Mesenchymal stem cell (in vitro differentiated cells and primary cell): Measurements from ENCODE around the gene TMEM179.
"Not testable (repeated sequence)": the region's sequence is repeated elsewhere in the genome, so short reads cannot be mapped to it uniquely, and the experiment has no call there.

Experiments
- DNase-seq: peaks from one replicate; pipeline ENCODE4 v3.0.0-alpha.2; 2013
- H2AFZ ChIP-seq: one replicate; pipeline ENCODE4 v1.6.1; 2013; ENCODE audit warnings: low read depth, mild to moderate bottlenecking, control low read depth, inconsistent platforms, low read length, moderate library complexity
- H2AK5ac ChIP-seq: 2 replicates; pipeline ENCODE4 v1.6.1; 2013; ENCODE audit warnings: low read length, moderate library complexity, mild to moderate bottlenecking, inconsistent platforms; ENCODE audit not compliant: severe bottlenecking
- H2BK120ac ChIP-seq: one replicate; pipeline ENCODE4 v1.6.1; 2013; ENCODE audit warnings: low read depth, mild to moderate bottlenecking, inconsistent platforms, low read length, moderate library complexity
- H2BK12ac ChIP-seq, 2 experiments: one replicate each; pipeline ENCODE4 v1.6.1; 2013; ENCODE audit warnings: inconsistent platforms in 2 of 2, low read length in 2 of 2, mild to moderate bottlenecking in 2 of 2, moderate library complexity in 2 of 2, control low read depth in 1 of 2
- H2BK15ac ChIP-seq: one replicate; pipeline ENCODE4 v1.6.1; 2013; ENCODE audit warnings: mild to moderate bottlenecking, low read depth, inconsistent platforms; ENCODE audit not compliant: poor library complexity, severe bottlenecking
- H2BK5ac ChIP-seq: 2 replicates; pipeline ENCODE4 v1.6.1; 2013; ENCODE audit warnings: low read depth, mild to moderate bottlenecking, low read length, control low read depth, inconsistent platforms; ENCODE audit not compliant: poor library complexity, severe bottlenecking
- H3K14ac ChIP-seq, 2 experiments: one replicate each; pipeline ENCODE4 v1.6.1; 2013; ENCODE audit warnings: inconsistent platforms in 2 of 2, low read length in 2 of 2, control low read depth in 1 of 2, mild to moderate bottlenecking in 1 of 2, moderate library complexity in 1 of 2
- H3K18ac ChIP-seq, 2 experiments: one replicate each; pipeline ENCODE4 v1.6.1; 2013; ENCODE audit warnings: inconsistent platforms in 2 of 2, low read length in 2 of 2, control low read depth in 1 of 2, low read depth in 1 of 2, mild to moderate bottlenecking in 1 of 2
- H3K23ac ChIP-seq, 2 experiments: one replicate each; pipeline ENCODE4 v1.6.1; 2013; ENCODE audit warnings: inconsistent platforms in 2 of 2, low read length in 2 of 2, mild to moderate bottlenecking in 2 of 2, moderate library complexity in 2 of 2, control low read depth in 1 of 2
- H3K27ac ChIP-seq: 2 replicates; pipeline ENCODE4 v1.5.1; 2013; ENCODE audit warnings: mild to moderate bottlenecking, moderate library complexity, low read length, control low read depth, inconsistent platforms; ENCODE audit not compliant: poor library complexity, severe bottlenecking
- H3K27me3 ChIP-seq, 2 experiments: 2 replicates each; pipeline versions ENCODE4 v1.6.1 to v1.7.0; 2013; ENCODE audit warnings: low read length in 2 of 2, mild to moderate bottlenecking in 2 of 2, moderate library complexity in 2 of 2, control low read depth in 1 of 2, inconsistent platforms in 1 of 2; ENCODE audit not compliant: control insufficient read depth in 1 of 2, insufficient read depth in 1 of 2
- H3K36me3 ChIP-seq, 2 experiments: 2 replicates each; pipeline versions ENCODE4 v1.6.1 to v1.7.0; 2013; ENCODE audit warnings: low read length in 2 of 2, control low read depth in 1 of 2, inconsistent platforms in 1 of 2, low read depth in 1 of 2, mild to moderate bottlenecking in 1 of 2; ENCODE audit not compliant: insufficient read depth in 2 of 2, control insufficient read depth in 1 of 2
- H3K4ac ChIP-seq, 2 experiments: one replicate each; pipeline ENCODE4 v1.6.1; 2013; ENCODE audit warnings: inconsistent platforms in 2 of 2, low read length in 2 of 2, mild to moderate bottlenecking in 2 of 2, moderate library complexity in 2 of 2, control low read depth in 1 of 2, low read depth in 1 of 2
- H3K4me1 ChIP-seq: 2 replicates; pipeline ENCODE4 v1.6.1; 2013; ENCODE audit warnings: low read depth, low read length, control low read depth; ENCODE audit not compliant: control insufficient read depth, insufficient read depth
- H3K4me2 ChIP-seq: 2 replicates; pipeline ENCODE4 v1.6.1; 2013; ENCODE audit warnings: low read length, mild to moderate bottlenecking, inconsistent platforms; ENCODE audit not compliant: poor library complexity, severe bottlenecking
- H3K4me3 ChIP-seq, 2 experiments: 2 replicates each; pipeline versions ENCODE4 v1.5.1 to v1.7.0; 2013; ENCODE audit warnings: low read length in 2 of 2, mild to moderate bottlenecking in 2 of 2, control low read depth in 1 of 2, low read depth in 1 of 2; ENCODE audit not compliant: insufficient read depth in 1 of 2
- H3K79me1 ChIP-seq: replicated peaks from 2 replicates; pipeline ENCODE4 v1.6.1; 2013; ENCODE audit warnings: mild to moderate bottlenecking, control low read depth, low read length, inconsistent platforms; ENCODE audit not compliant: poor library complexity, severe bottlenecking
- H3K9ac ChIP-seq: 2 replicates; pipeline ENCODE4 v1.7.0; 2013; ENCODE audit warnings: mild to moderate bottlenecking, low read length, moderate library complexity
- H3K9me3 ChIP-seq: 2 replicates; pipeline ENCODE4 v1.7.0; 2013; ENCODE audit warnings: mild to moderate bottlenecking, low read length; ENCODE audit not compliant: control insufficient read depth
- H4K8ac ChIP-seq: one replicate; pipeline ENCODE4 v1.6.1; 2013; ENCODE audit warnings: inconsistent platforms, mild to moderate bottlenecking, low read length, moderate library complexity
- H4K91ac ChIP-seq: one replicate; pipeline ENCODE4 v1.6.1; 2013; ENCODE audit warnings: mild to moderate bottlenecking, low read length, inconsistent platforms
- WGBS: methylation state at CpG from one replicate; pipeline ENCODE4 v1.1.7; 2013; ENCODE audit warnings: mixed read lengths; 5-methylcytosine and 5-hydroxymethylcytosine counted together

Gene TMEM179

DNA sequence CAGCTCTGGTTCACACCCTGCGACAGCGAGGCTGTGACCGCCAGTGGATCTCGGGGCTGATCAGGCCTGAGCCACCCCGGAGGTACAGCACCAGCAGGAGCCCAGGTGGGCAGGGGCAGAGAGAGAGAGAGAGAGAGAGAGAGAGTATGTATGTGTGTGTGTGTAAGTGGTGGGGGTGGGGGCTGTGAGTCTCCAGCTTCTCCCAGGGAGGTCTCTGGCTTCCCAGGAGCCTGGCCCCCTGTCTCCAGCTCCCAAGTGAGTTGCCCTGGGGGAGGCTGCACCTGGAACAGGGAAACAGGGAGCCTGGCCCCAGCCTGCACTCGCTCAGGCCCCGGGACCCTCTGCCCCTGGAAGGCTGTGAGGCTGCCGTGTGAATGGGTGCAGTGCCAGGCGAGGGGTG is 23.1 kb downstream of the TMEM179 start:
- Histone ChIP-seq H3K27me3 (peaks cover 15 to 88% of the 10 kb centered on the region in 2 experiments), H3K27ac (no peak overlapping the region), H3K79me1 (no peaks in the 10 kb centered on the region), H3K4me3 (no peak overlapping the region), H2BK5ac (no peak overlapping the region), H3K23ac (no peak overlapping the region), H3K14ac (no peak overlapping the region), H3K9me3 (no peaks in the 10 kb centered on the region), H3K4me1 (no peaks in the 10 kb centered on the region), H2BK15ac (no peak overlapping the region), H2BK12ac (no peak overlapping the region), H3K4me2 (no peak overlapping the region), H4K8ac (no peak overlapping the region), H2AFZ (no peak overlapping the region), H2BK120ac (no peak overlapping the region), H3K18ac (no peak overlapping the region), H4K91ac (no peak overlapping the region), H3K9ac (no peak overlapping the region), H3K36me3 (no peaks in the 10 kb centered on the region), H2AK5ac (no peak overlapping the region), H3K4ac (no peak overlapping the region)
- WGBS = 73% methylated on average over 9 of the region's 9 CpGs
- no peak for DNase-seq

- H3K36me3 ChIP-seq = no peaks in the 10 kb centered on the region
- H2BK120ac ChIP-seq = no peak overlapping the region
- H2BK15ac ChIP-seq = no peak overlapping the region
- H3K14ac ChIP-seq = no peak overlapping the region
- 84% methylated on average over 9 of the region's 9 CpGs for WGBS
- no peak overlapping the region for H3K27ac ChIP-seq
- H3K27me3 ChIP-seq = peaks cover 17 to 93% of the 10 kb centered on the region in 2 experiments
- H2AK5ac ChIP-seq = no peak overlapping the region
- no peak overlapping the region for H3K18ac ChIP-seq
- no peak overlapping the region for H4K8ac ChIP-seq
- no peak overlapping the region for H2BK12ac ChIP-seq
- no peak overlapping the region for H2BK5ac ChIP-seq
- H3K4me3 ChIP-seq = no peak overlapping the region
- no peaks in the 10 kb centered on the region for H3K9me3 ChIP-seq
- H3K4me2 ChIP-seq = no peak overlapping the region
- H4K91ac ChIP-seq = no peak overlapping the region
- H3K79me1 ChIP-seq = no peaks in the 10 kb centered on the region
- no peak overlapping the region for H3K23ac ChIP-seq
- no peak overlapping the region for H3K9ac ChIP-seq
- no peak for DNase-seq
- no peak overlapping the region for H3K4ac ChIP-seq
- no peaks in the 10 kb centered on the region for H3K4me1 ChIP-seq
- H2AFZ ChIP-seq = no peak overlapping the region
These were observed 23.6 kb downstream of the TMEM179 start for GRCh38 chr14:104580961-104581360.

GRCh38 chr14:104579939-104580338 is 24.6 kb downstream of the TMEM179 start:
- not testable (repeated sequence) for H2BK120ac ChIP-seq, H3K9me3 ChIP-seq, H3K4me3 ChIP-seq, H3K9ac ChIP-seq, H3K36me3 ChIP-seq, H3K18ac ChIP-seq, H2AFZ ChIP-seq, H3K23ac ChIP-seq, H2AK5ac ChIP-seq, H4K8ac ChIP-seq, H3K4me1 ChIP-seq, H3K14ac ChIP-seq, H3K27ac ChIP-seq, H2BK15ac ChIP-seq, H3K4me2 ChIP-seq, H2BK12ac ChIP-seq, H3K4ac ChIP-seq, DNase-seq, H2BK5ac ChIP-seq, H3K79me1 ChIP-seq, H4K91ac ChIP-seq
- WGBS = 83% methylated on average over 6 of the region's 6 CpGs
- peaks cover 13 to 84% of the 10 kb centered on the region in 2 experiments for H3K27me3 ChIP-seq

DNA sequence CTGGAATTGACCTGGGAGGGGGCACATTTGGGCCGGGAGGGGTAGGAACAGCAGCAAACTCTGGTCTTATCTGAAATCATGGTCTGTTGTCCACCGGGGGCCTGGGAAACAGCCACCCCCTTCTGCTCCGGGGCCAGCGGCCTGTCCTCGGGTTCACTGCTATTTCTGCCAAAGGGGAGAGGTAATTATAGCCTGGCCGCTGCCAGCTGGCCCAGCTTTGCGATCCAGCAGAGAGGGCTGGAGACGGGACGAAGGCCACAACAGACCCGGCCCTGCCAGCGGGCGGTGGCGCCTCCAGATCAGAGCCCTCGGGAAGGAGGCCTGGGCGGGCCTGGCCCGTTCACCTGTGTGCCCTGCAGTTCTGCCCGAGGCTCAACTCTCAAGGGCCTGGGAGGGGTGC is 25.1 kb downstream of the TMEM179 start, which contains the start of gene C14orf180:
TSS of gene C14orf180 (plus strand) at position 258 of the 400 bp plus-strand sequence. CDS start 6,667 bp downstream, outside the sequence.
- Histone ChIP-seq H3K79me1 (no peaks in the 10 kb centered on the region), H3K4me2 (no peak within 1 kb of the TSS), H3K18ac (no peak within 1 kb of the TSS), H3K23ac (no peak within 1 kb of the TSS), H2AFZ (no peak within 1 kb of the TSS), H2BK5ac (no peak within 1 kb of the TSS), H3K36me3 (no peaks in the 10 kb centered on the region), H3K4me3 (no peak within 1 kb of the TSS), H3K4ac (no peak within 1 kb of the TSS), H3K27me3 (peaks cover 14 to 81% of the 10 kb centered on the region in 2 experiments), H3K27ac (no peak within 1 kb of the TSS), H2BK12ac (no peak within 1 kb of the TSS), H2BK15ac (no peak within 1 kb of the TSS), H3K9ac (no peak within 1 kb of the TSS), H2BK120ac (no peak within 1 kb of the TSS), H3K14ac (no peak within 1 kb of the TSS), H3K4me1 (no peaks in the 10 kb centered on the region), H2AK5ac (no peak within 1 kb of the TSS), H3K9me3 (no peaks in the 10 kb centered on the region), H4K91ac (no peak within 1 kb of the TSS), H4K8ac (no peak within 1 kb of the TSS)
- DNase-seq = no peak
- 84% methylated on average over 17 of the region's 17 CpGs for WGBS
